IMR-90 (cell line): ENCODE results near the gene BRIP1. TPM values are rescaled to one million over a fixed set of nuclear protein-coding genes. Genes with fewer than 3 reads are reported as not detected.
A peak's percentile ranks its signal among the peaks of the same experiment; 100 is the strongest.

Experiments used
- ATAC-seq: fragments of 200-7000 bp; cut with Tn5 transposase; 2 replicates; pipeline ENCODE4 v1.9.1; 2020; ENCODE audit warnings: low read depth, mild to moderate bottlenecking, moderate library complexity
- BruUV-seq: library from RNA; stranded (reverse); fragments of 400-500 nt; replicated peaks from 2 replicates; lab custom pipeline; 2021; lab: Mats Ljungman, UMichigan
- CTCF ChIA-PET: fragments of 300-600 bp; formaldehyde crosslinking; extraction: SDS; loops from one replicate; lab custom pipeline; 2021; ENCODE audit warnings: antibody characterized with exemption; lab: Yijun Ruan, JAX
- POLR2A ChIA-PET: fragments of 300-600 bp; sonication (Branson Sonifier 250); formaldehyde crosslinking; loops from one replicate; lab custom pipeline; 2022; ENCODE audit warnings: antibody characterized with exemption; ENCODE audit not compliant: unreplicated experiment; lab: Charles Lee
- DNase-seq: peaks from one replicate; pipeline ENCODE4 v3.0.0; 2013
- H2AFZ ChIP-seq: replicated peaks from 2 replicates; pipeline ENCODE3; 2013; ENCODE audit warnings: low read length, mild to moderate bottlenecking; ENCODE audit not compliant: poor library complexity
- H2AK5ac ChIP-seq: 2 replicates; pipeline ENCODE4 v1.6.1; 2013; ENCODE audit warnings: low read depth, low read length, inconsistent platforms
- H2AK9ac ChIP-seq: replicated peaks from 2 replicates; pipeline ENCODE3; 2013; ENCODE audit warnings: mild to moderate bottlenecking, low read depth, low read length, moderate library complexity; ENCODE audit not compliant: poor library complexity
- H2BK120ac ChIP-seq: 2 replicates; pipeline ENCODE4 v1.6.1; 2013; ENCODE audit warnings: low read depth, low read length, inconsistent platforms
- H2BK15ac ChIP-seq: 3 replicates; pipeline ENCODE4 v1.6.1; 2013; ENCODE audit warnings: low read depth, low read length, inconsistent platforms
- H2BK20ac ChIP-seq: 2 replicates; pipeline ENCODE4 v1.6.1; 2013; ENCODE audit warnings: low read depth, mild to moderate bottlenecking, inconsistent platforms, low read length, moderate library complexity
- H2BK5ac ChIP-seq: 2 replicates; pipeline ENCODE4 v1.6.1; 2013; ENCODE audit warnings: mild to moderate bottlenecking, low read depth, low read length, inconsistent platforms; ENCODE audit not compliant: poor library complexity, severe bottlenecking
- H3K14ac ChIP-seq: replicated peaks from 2 replicates; pipeline ENCODE4 v1.6.1; 2013; ENCODE audit warnings: low read depth, low read length, inconsistent platforms
- H3K18ac ChIP-seq: 2 replicates; pipeline ENCODE4 v1.6.1; 2013; ENCODE audit warnings: low read depth, low read length, control low read depth
- H3K23ac ChIP-seq: 2 replicates; pipeline ENCODE4 v1.6.1; 2013; ENCODE audit warnings: low read depth, low read length, inconsistent platforms
- H3K27ac ChIP-seq: 2 replicates; pipeline ENCODE4 v1.5.1; 2013; ENCODE audit warnings: mild to moderate bottlenecking, control low read depth, low read length; ENCODE audit not compliant: insufficient read depth
- H3K27me3 ChIP-seq: 2 replicates; pipeline ENCODE4 v1.6.1; 2013; ENCODE audit warnings: low read length; ENCODE audit not compliant: control insufficient read depth, insufficient read depth
- H3K36me3 ChIP-seq: 2 replicates; pipeline ENCODE4 v1.6.1; 2013; ENCODE audit warnings: low read length, mixed read lengths; ENCODE audit not compliant: control insufficient read depth, insufficient read depth
- H3K4ac ChIP-seq: 2 replicates; pipeline ENCODE4 v1.6.1; 2013; ENCODE audit warnings: low read depth, low read length, inconsistent platforms
- H3K4me1 ChIP-seq: 2 replicates; pipeline ENCODE4 v1.6.1; 2013; ENCODE audit warnings: low read length, mixed read lengths; ENCODE audit not compliant: control insufficient read depth, insufficient read depth
- H3K4me2 ChIP-seq: 2 replicates; pipeline ENCODE4 v1.6.1; 2013; ENCODE audit warnings: low read depth, mild to moderate bottlenecking, control low read depth, low read length, moderate library complexity
- H3K4me3 ChIP-seq: 2 replicates; pipeline ENCODE4 v1.5.1; 2013; ENCODE audit warnings: low read depth, mild to moderate bottlenecking, control low read depth, low read length, moderate library complexity; ENCODE audit not compliant: insufficient read depth
- H3K56ac ChIP-seq: 2 replicates; pipeline ENCODE4 v1.6.1; 2013; ENCODE audit warnings: low read length, inconsistent platforms; ENCODE audit not compliant: insufficient read depth; ENCODE audit errors: extremely low read depth
- H3K79me1 ChIP-seq, 2 experiments: 2 replicates each; pipeline ENCODE4 v1.6.1; 2013; ENCODE audit warnings: low read length in 2 of 2, inconsistent platforms in 1 of 2, low read depth in 1 of 2
- H3K9ac ChIP-seq: 2 replicates; pipeline ENCODE4 v1.6.1; 2013; ENCODE audit warnings: low read depth, low read length, control low read depth
- H3K9me1 ChIP-seq: 2 replicates; pipeline ENCODE4 v1.6.1; 2013; ENCODE audit warnings: low read length, inconsistent platforms; ENCODE audit not compliant: insufficient read depth
- H3K9me3 ChIP-seq: 2 replicates; pipeline ENCODE4 v1.6.1; 2013; ENCODE audit warnings: low read length; ENCODE audit not compliant: control insufficient read depth, insufficient read depth
- H4K20me1 ChIP-seq: 2 replicates; pipeline ENCODE4 v1.6.1; 2013; ENCODE audit warnings: low read length, inconsistent platforms; ENCODE audit not compliant: insufficient read depth
- H4K5ac ChIP-seq: 2 replicates; pipeline ENCODE4 v1.6.1; 2013; ENCODE audit warnings: mild to moderate bottlenecking, low read depth, low read length, control low read depth
- H4K8ac ChIP-seq, 2 experiments: 2 replicates each; pipeline ENCODE4 v1.6.1; 2013; ENCODE audit warnings: low read depth in 2 of 2, low read length in 2 of 2, control low read depth in 1 of 2, inconsistent platforms in 1 of 2
- H4K91ac ChIP-seq: 2 replicates; pipeline ENCODE4 v1.6.1; 2013; ENCODE audit warnings: low read depth, low read length, inconsistent platforms; ENCODE audit not compliant: insufficient read depth
- FOS ChIP-seq: fragments of 150-350 bp; IDR thresholded peaks from 2 replicates; pipeline ENCODE4 v1.6.1; 2016; ENCODE audit warnings: low read depth, low read length
- MAFK ChIP-seq: IDR thresholded peaks from 2 replicates; pipeline ENCODE4 v1.6.1; 2012; ENCODE audit warnings: low read depth, low read length, improper control_type of control experiment
- SMC3 ChIP-seq: fragments of 150-350 bp; IDR thresholded peaks from 2 replicates; pipeline ENCODE4 v1.6.1; 2016; ENCODE audit warnings: low read depth, mild to moderate bottlenecking, antibody characterized with exemption, low read length, moderate library complexity
- WGBS, 2 experiments: methylation state at CpG; one replicate each; pipeline versions ENCODE4 v1.1.5 to v1.1.7; 2013; ENCODE audit warnings: missing lambda C conversion rate in 2 of 2; ENCODE audit not compliant: insufficient read length in 1 of 2; ENCODE audit errors: extremely low coverage in 2 of 2; 5-methylcytosine and 5-hydroxymethylcytosine counted together
- dilution Hi-C: fragments of 300-500 bp; cut with HindIII; formaldehyde crosslinking; loops from one replicate; pipeline ENCODE4 v1.14.3; 2018; ENCODE audit warnings: low sequenced_read_pairs; ENCODE audit not compliant: unreplicated experiment
- in situ Hi-C: fragments of 300-500 bp; cut with MboI; formaldehyde crosslinking; loops from 3 replicates; pipeline ENCODE4 v1.14.3; 2019; ENCODE audit warnings: low sequenced_read_pairs, inconsistent platforms, mixed read lengths
- intact Hi-C: fragments of 100-400 bp; cut with micrococcal nuclease; formaldehyde crosslinking; loops from 2 replicates; pipeline ENCODE4 v1.10.0; 2022
- polyA plus RNA-seq, 3 experiments: library from polyadenylated mRNA; depleted of rRNA; stranded (reverse); fragments of >200 nt; gene quantifications; 2 replicates each; pipeline ENCODE4 v1.2.3, GENCODE V29; 2012; ENCODE audit warnings: low replicate concordance in 1 of 3
- total RNA-seq: library from RNA; depleted of rRNA; stranded (reverse); fragments of >200 nt; gene quantifications from 2 replicates; pipeline ENCODE4 v1.2.3, GENCODE V29; 2012

The BRIP1 gene
- total and polyA plus RNA-seq, 2 of the 4 experiments (the other 2 are of a cell fraction) = 6.1 to 19.7 TPM

GRCh38 chr17:61660746-61661485, 202.4 kb downstream of the BRIP1 start:
- Histone ChIP-seq H3K9ac (no peak overlapping the region), H2BK15ac (no peak overlapping the region), H2AFZ (no peak overlapping the region), H4K8ac (no peak overlapping the region; a peak in 1 of 4 replicates), H3K27me3 (no peaks in the 10 kb centered on the region), H4K5ac (no peak overlapping the region), H3K27ac (no peak overlapping the region), H2BK20ac (no peak overlapping the region), H2AK5ac (no peak overlapping the region), H3K56ac (no peak overlapping the region), H3K4me2 (no peak overlapping the region), H2BK5ac (no peak overlapping the region), H3K23ac (no peak overlapping the region), H3K36me3 (no peaks in the 10 kb centered on the region), H3K4me3 (no peak overlapping the region), H2AK9ac (no peak overlapping the region), H3K9me3 (no peaks in the 10 kb centered on the region), H2BK120ac (no peak overlapping the region), H4K91ac (no peak overlapping the region), H3K14ac (no peak overlapping the region), H4K20me1 (no peaks in the 10 kb centered on the region), H3K9me1 (no peaks in the 10 kb centered on the region), H3K18ac (no peak overlapping the region), H3K4ac (no peak overlapping the region), H3K4me1 (no peaks in the 10 kb centered on the region), H3K79me1 (no peaks in the 10 kb centered on the region)
- POLR2A ChIA-PET = no interaction called here
- WGBS, 2 experiments = no CpG with 5 or more reads among the region's 4 CpGs
- CTCF ChIA-PET = no interaction called here
- DNase-seq = peak; percentile 36
- TF ChIP-seq SMC3 (no peak), FOS (no peak), MAFK (peak; percentile 74)
- intact Hi-C loops = no loop called here
- BruUV-seq = no TSS peak
- dilution Hi-C loops = no loop called here
- no peak for ATAC-seq
- in situ Hi-C loops = no loop called here
